MCF 10A (cell line): Measurements from ENCODE around the gene OBSCN. TPM values are rescaled to one million over a fixed set of nuclear protein-coding genes. Genes with fewer than 3 reads are reported as not detected.
A peak's percentile ranks its signal among the peaks of the same experiment; 100 is the strongest.

Source experiments
- BruUV-seq: library from RNA; stranded (reverse); fragments of 400-500 nt; replicated peaks from 2 replicates; lab custom pipeline; 2021; lab: Mats Ljungman, UMichigan
- CTCF ChIA-PET: fragments of 300-600 bp; sonication (Branson Sonifier 250); formaldehyde crosslinking; extraction: SDS; loops from one replicate; lab custom pipeline; 2021; ENCODE audit warnings: antibody characterized with exemption, inconsistent platforms; lab: Yijun Ruan, JAX
- POLR2A ChIA-PET: fragments of 300-600, 350-650 bp; sonication (Branson Sonifier 250); formaldehyde crosslinking; extraction: SDS; loops from one replicate; lab custom pipeline; 2020; ENCODE audit warnings: antibody characterized with exemption, inconsistent platforms; lab: Yijun Ruan, JAX
- DNase-seq: peaks from one replicate; pipeline ENCODE4 v3.0.0-alpha.2; 2018; ENCODE audit not compliant: unreplicated experiment
- H3K27ac Mint-ChIP-seq: one replicate; pipeline ENCODE4 v1.8.0; 2022; ENCODE audit warnings: mild to moderate bottlenecking, low read depth, mixed read lengths; ENCODE audit not compliant: unreplicated experiment
- H3K27me3 Mint-ChIP-seq: one replicate; pipeline ENCODE4 v1.8.0; 2022; ENCODE audit warnings: mixed read lengths; ENCODE audit not compliant: insufficient read depth, unreplicated experiment
- H3K36me3 Mint-ChIP-seq: one replicate; pipeline ENCODE4 v1.8.0; 2022; ENCODE audit warnings: mild to moderate bottlenecking, moderate library complexity, mixed read lengths; ENCODE audit not compliant: insufficient read depth, unreplicated experiment
- H3K4me1 Mint-ChIP-seq: one replicate; pipeline ENCODE4 v1.8.0; 2022; ENCODE audit warnings: mixed read lengths; ENCODE audit not compliant: insufficient read depth, unreplicated experiment
- H3K4me3 Mint-ChIP-seq: one replicate; pipeline ENCODE4 v1.8.0; 2022; ENCODE audit warnings: mild to moderate bottlenecking, moderate library complexity, mixed read lengths; ENCODE audit not compliant: unreplicated experiment
- H3K9me3 Mint-ChIP-seq: one replicate; pipeline ENCODE4 v1.8.0; 2022; ENCODE audit warnings: mixed read lengths; ENCODE audit not compliant: unreplicated experiment
- CTCF ChIP-seq: fragments of 200-600 bp; IDR thresholded peaks from one replicate; pipeline ENCODE4 v1.8.0; 2022; ENCODE audit warnings: antibody characterized with exemption, mild to moderate bottlenecking; ENCODE audit not compliant: unreplicated experiment
- intact Hi-C: fragments of 100-400 bp; cut with micrococcal nuclease; formaldehyde crosslinking; loops from 2 replicates; pipeline ENCODE4 v1.14.1; 2022
- total RNA-seq: library from RNA; stranded (reverse); gene quantifications from 2 replicates; pipeline ENCODE4 v1.2.3, GENCODE V29; 2022

OBSCN gene
- total RNA-seq, 1 experiment from 2014 or later = 22.6 TPM

GRCh38 chr1:228162286-228163006 is 45.4 kb upstream of the OBSCN start:
- ChIA-PET CTCF (interaction anchor here (0.6 to 7.1 kb wide), 10 partner anchors 10 to 681 kb away, joined by 3 to 72 read pairs (median 4); partner anchors contain the start of genes GJC2 and GUK1), POLR2A (interaction anchor here (1.0 to 10.8 kb wide), 10 partner anchors 10 to 296 kb away, joined by 3 to 318 read pairs (median 14); partner anchors contain the start of genes ARF1, GJC2, GUK1 and MRPL55)
- Mint-ChIP-seq H3K4me3 (peak overlapping the region; percentile 70), H3K36me3 (peaks cover 13% of the 10 kb centered on the region), H3K4me1 (peaks cover 46% of the 10 kb centered on the region), H3K27ac (peak overlapping the region; percentile 86), H3K9me3 (no peaks in the 10 kb centered on the region), H3K27me3 (no peaks in the 10 kb centered on the region)
- intact Hi-C loops = loop anchor here (1.0 kb wide), 1 partner anchor 13 kb away; the partner anchor contains the start of gene GJC2
- peak; percentile 66 for DNase-seq
- BruUV-seq = TSS peak; percentile 29
- no peak for TF ChIP-seq CTCF

DNA sequence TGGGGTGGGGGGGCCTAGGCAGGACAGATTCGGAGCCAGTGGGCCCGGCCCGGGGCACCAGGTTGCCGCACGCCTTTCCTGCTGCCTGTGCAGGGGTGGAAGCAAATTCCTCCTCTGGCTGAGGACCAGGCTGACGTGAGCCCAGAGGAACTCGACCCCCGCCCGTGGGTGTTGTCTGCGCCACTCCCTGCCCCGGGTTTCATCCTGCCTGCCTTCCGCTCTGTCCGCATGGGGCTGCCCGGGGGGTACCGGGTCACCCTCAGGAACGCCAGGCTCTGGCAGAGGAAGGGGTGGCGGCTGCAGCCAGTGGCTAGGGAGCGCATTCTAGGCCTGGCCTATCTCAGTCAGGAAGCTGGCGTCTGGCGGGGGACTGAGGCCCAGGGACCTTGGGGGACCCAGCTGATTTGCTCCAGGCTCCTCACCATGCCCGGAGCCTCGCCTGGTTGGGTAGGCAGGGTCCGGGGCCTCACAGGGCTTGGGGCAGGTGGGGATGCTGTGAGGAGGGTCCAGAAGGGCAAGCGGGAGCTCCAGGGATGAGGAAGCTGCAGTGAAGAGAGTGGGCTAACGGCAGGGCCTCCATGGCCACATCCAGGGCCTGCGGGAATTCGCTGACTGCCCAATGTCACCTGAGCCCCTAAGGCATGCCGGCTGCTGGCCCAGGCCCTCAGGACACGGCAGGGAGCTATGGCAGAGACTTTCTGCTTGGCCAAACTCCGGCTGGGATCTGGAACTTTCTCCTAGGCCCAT is 44.7 kb upstream of the OBSCN start:
- ChIA-PET CTCF (interaction anchor here (0.6 to 7.1 kb wide), 11 partner anchors 9 to 1093 kb away, joined by 3 to 72 read pairs (median 4); partner anchors contain the start of genes GJC2 and GUK1), POLR2A (interaction anchor here (0.9 to 10.8 kb wide), 10 partner anchors 11 to 358 kb away, joined by 3 to 318 read pairs (median 14); partner anchors contain the start of genes ARF1, GJC2 and GUK1)
- Mint-ChIP-seq H3K9me3 (no peaks in the 10 kb centered on the region), H3K27me3 (no peaks in the 10 kb centered on the region), H3K36me3 (peaks cover 13% of the 10 kb centered on the region), H3K27ac (peak overlapping the region; percentile 86), H3K4me3 (peak overlapping the region; percentile 70), H3K4me1 (peaks cover 46% of the 10 kb centered on the region)
- intact Hi-C loops = loop anchor here (1.0 kb wide), 1 partner anchor 14 kb away; the partner anchor contains the start of gene GJC2
- BruUV-seq = TSS peak; percentile 19
- no peak for TF ChIP-seq CTCF
- DNase-seq = peak; percentile 82

- DNase-seq = no peak
- Mint-ChIP-seq H3K9me3 (no peaks in the 10 kb centered on the region), H3K36me3 (peaks cover 13% of the 10 kb centered on the region), H3K4me3 (peak overlapping the region; percentile 70), H3K27ac (peak overlapping the region; percentile 86), H3K27me3 (no peaks in the 10 kb centered on the region), H3K4me1 (peaks cover 46% of the 10 kb centered on the region)
- no peak for TF ChIP-seq CTCF
- no TSS peak for BruUV-seq
- CTCF ChIA-PET = interaction anchor here (0.6 to 7.1 kb wide), 11 partner anchors 11 to 1093 kb away, joined by 3 to 72 read pairs (median 12); partner anchors contain the start of genes GJC2 and GUK1
- POLR2A ChIA-PET = interaction anchor here (0.6 to 10.8 kb wide), 14 partner anchors 12 to 358 kb away, joined by 3 to 318 read pairs (median 10); partner anchors contain the start of genes ARF1, GJC2, GUK1 and MRPL55
- intact Hi-C loops = loop anchor here (1.0 to 2.0 kb wide), 2 partner anchors 15 to 65 kb away; partner anchors contain the start of gene GJC2
Observed at GRCh38 chr1:228163776-228164519, 43.9 kb upstream of the OBSCN start.
